Ishikawa (cell line): ENCODE measurements around the gene HIVEP1.

Source experiments
- CEBPB ChIP-seq: IDR thresholded peaks from 2 replicates; pipeline ENCODE4 v1.6.1; 2012
- EP300 ChIP-seq: IDR thresholded peaks from 2 replicates; pipeline ENCODE4 v1.6.1; 2012; ENCODE audit warnings: borderline replicate concordance
- FOXM1 ChIP-seq: IDR thresholded peaks from 2 replicates; pipeline ENCODE4 v1.6.1; 2012; ENCODE audit warnings: low read depth, borderline replicate concordance
- RAD21 ChIP-seq: IDR thresholded peaks from 2 replicates; pipeline ENCODE4 v1.6.1; 2012; ENCODE audit warnings: low read depth
- REST ChIP-seq: IDR thresholded peaks from 2 replicates; pipeline ENCODE4 v1.6.1; 2012; ENCODE audit warnings: low read depth, mild to moderate bottlenecking
- TAF1 ChIP-seq: IDR thresholded peaks from 2 replicates; pipeline ENCODE4 v1.6.1; 2012; ENCODE audit warnings: low read depth, mild to moderate bottlenecking
- ZBTB7A ChIP-seq: IDR thresholded peaks from 2 replicates; pipeline ENCODE4 v1.6.1; 2012; ENCODE audit warnings: low read depth

- TF ChIP-seq RAD21 (no peak), CEBPB (no peak), FOXM1 (no peak), EP300 (no peak), REST (no peak), TAF1 (no peak), ZBTB7A (no peak)
These were observed 126.8 kb downstream of the HIVEP1 start for GRCh38 chr6:12138936-12139335.
